ENCODE measurements around the gene ARF1. TPM values are rescaled to one million over a fixed set of nuclear protein-coding genes. Genes with fewer than 3 reads are reported as not detected.

Gene ARF1
- total RNA-seq, 6 donors from 2014 or later, result 157 to 487 (median 374) TPM

DNA sequence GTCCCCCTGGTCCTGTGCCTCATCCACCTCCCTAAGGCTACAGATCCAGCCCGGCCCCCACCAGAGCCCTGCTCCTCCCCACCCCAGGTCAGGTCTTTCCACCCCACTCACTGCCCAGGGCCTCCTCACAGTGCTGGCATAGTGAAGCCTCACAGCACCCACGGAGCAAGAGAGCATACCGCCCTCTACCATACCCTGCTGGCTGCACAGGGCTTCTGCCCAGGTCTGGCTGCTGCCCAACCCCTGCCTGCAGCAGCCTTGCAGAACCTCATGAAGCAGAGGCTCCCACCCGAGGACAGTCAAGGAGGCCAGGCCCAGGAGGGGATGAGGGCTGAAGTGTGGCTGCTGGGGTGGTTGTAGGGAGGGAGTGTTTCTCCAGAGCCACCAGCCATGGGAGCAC, 19.7 kb upstream of the ARF1 start:
- no peak overlapping the region for H3K27ac ChIP-seq
- no peaks in the 10 kb centered on the region for H3K36me3 ChIP-seq
- no peak for DNase-seq
- H3K9me3 ChIP-seq, result no peaks in the 10 kb centered on the region
- H3K27me3 ChIP-seq, result peaks cover 4 to 43% (median 24%) of the 10 kb centered on the region in 4 donors
- H3K4me3 ChIP-seq, result no peak overlapping the region
- H3K4me1 ChIP-seq, result peaks cover 7 to 23% (median 20%) of the 10 kb centered on the region in 4 donors
- TF ChIP-seq POLR2AphosphoS5 (IDR thresholded peaks at IDR 0.05), result no peak
- TF ChIP-seq EP300 (IDR thresholded peaks at IDR 0.05), result no peak
- TF ChIP-seq, protein P1, sequence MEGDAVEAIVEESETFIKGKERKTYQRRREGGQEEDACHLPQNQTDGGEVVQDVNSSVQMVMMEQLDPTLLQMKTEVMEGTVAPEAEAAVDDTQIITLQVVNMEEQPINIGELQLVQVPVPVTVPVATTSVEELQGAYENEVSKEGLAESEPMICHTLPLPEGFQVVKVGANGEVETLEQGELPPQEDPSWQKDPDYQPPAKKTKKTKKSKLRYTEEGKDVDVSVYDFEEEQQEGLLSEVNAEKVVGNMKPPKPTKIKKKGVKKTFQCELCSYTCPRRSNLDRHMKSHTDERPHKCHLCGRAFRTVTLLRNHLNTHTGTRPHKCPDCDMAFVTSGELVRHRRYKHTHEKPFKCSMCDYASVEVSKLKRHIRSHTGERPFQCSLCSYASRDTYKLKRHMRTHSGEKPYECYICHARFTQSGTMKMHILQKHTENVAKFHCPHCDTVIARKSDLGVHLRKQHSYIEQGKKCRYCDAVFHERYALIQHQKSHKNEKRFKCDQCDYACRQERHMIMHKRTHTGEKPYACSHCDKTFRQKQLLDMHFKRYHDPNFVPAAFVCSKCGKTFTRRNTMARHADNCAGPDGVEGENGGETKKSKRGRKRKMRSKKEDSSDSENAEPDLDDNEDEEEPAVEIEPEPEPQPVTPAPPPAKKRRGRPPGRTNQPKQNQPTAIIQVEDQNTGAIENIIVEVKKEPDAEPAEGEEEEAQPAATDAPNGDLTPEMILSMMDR (IDR thresholded peaks at IDR 0.05), result no peak
- TF ChIP-seq POLR2A (IDR thresholded peaks at IDR 0.05), result no peak
- ATAC-seq (ENCODE audit: low FRiP score in 2 of 2), result no peak
- 62 to 70% methylated on average over 2 to 4 of the region's 4 CpGs for WGBS, 2 donors

DNA sequence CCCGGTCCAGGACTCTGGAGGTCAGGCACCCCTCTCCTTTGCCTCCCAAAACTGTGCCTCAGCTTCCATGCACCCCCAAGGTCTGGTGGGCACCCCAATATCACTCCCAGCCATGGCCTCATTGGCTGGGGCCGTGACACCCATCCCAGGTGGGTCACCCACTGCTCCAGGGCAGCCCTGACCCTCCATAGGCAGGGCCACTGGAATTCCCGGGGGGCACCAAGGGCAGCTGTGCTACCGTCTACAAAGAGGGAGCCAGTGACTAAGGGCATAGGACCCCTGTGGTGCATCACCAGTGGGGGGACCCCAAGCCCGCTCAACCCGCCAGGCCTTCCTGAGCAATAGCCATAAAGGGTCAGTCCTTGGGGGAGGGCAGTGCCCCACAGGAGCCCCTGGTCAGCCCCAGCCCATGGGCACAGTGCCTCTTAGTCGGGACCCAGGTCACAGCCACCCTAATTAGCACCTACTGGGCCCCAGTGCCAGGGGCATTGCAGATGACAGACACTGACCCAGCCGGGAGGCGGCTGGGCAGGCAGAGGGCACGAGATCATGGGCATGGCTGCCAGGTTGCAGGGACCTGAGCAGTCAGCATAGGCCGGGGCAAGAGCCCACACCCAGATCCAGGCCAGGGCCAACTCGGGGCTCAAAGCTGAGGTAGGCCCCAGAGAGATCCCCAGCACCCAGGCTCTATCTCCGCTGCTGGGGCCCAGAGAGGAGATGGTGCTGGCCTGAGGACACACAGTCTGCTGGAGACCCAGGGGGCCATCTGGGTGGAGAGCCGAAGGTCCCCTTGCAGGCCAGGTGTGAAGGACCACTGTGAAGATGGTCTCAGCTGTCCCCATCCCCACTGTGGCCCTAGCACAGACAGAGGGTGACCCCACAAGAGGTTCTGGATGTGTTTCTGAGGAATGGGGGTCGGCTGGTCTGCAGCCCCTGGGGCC, 19.0 kb upstream of the ARF1 start:
- Histone ChIP-seq H3K4me1 (peaks cover 7 to 23% (median 20%) of the 10 kb centered on the region in 4 donors), H3K27me3 (peaks cover 4 to 43% (median 24%) of the 10 kb centered on the region in 4 donors), H3K9me3 (no peaks in the 10 kb centered on the region), H3K36me3 (no peaks in the 10 kb centered on the region), H3K27ac (no peak overlapping the region), H3K4me3 (no peak overlapping the region)
- ATAC-seq (ENCODE audit: low FRiP score in 2 of 2) (no peak), DNase-seq (peak; percentile 17 to 62)
- TF ChIP-seq, protein P1 (IDR thresholded peaks at IDR 0.05), result no peak
- TF ChIP-seq POLR2AphosphoS5 (IDR thresholded peaks at IDR 0.05) (no peak), EP300 (IDR thresholded peaks at IDR 0.05) (no peak), POLR2A (IDR thresholded peaks at IDR 0.05) (no peak)
- WGBS, 2 donors, result 83 to 87% methylated on average over 3 to 9 of the region's 15 CpGs

DNA sequence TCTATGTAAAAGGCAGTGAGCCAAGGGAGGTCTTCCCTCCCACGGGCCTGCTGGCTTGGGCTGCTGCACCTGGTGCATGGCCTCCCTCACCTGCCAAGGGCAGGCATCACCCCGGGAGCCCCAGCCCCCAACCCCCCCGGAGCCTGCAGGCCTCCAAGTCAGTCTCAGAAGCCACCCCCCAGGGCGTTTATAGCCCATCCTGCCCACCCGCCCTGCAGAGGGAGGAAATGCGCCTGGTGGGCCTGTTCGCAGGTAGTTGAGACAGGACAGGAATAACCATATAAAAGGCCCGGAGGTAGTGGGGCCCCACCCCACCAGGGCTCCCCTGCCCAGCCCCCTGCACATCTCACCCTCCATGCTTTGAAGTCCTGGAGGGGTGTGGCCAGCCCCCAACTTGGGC, 18.2 kb upstream of the ARF1 start:
- H3K4me1 ChIP-seq, result peaks cover 7 to 19% (median 16%) of the 10 kb centered on the region in 4 donors
- no peak overlapping the region for H3K4me3 ChIP-seq
- DNase-seq (peak; percentile 10 to 56), ATAC-seq (ENCODE audit: low FRiP score in 2 of 2) (no peak)
- peaks cover 2 to 38% (median 22%) of the 10 kb centered on the region in 4 donors for H3K27me3 ChIP-seq
- H3K27ac ChIP-seq, result no peak overlapping the region
- no peaks in the 10 kb centered on the region for H3K36me3 ChIP-seq
- TF ChIP-seq, protein P1 (IDR thresholded peaks at IDR 0.05), result no peak
- TF ChIP-seq POLR2AphosphoS5 (IDR thresholded peaks at IDR 0.05) (no peak), POLR2A (IDR thresholded peaks at IDR 0.05) (no peak), EP300 (IDR thresholded peaks at IDR 0.05) (no peak)
- H3K9me3 ChIP-seq, result no peaks in the 10 kb centered on the region
- 61% methylated on average over 8 of the region's 8 CpGs; no CpG with 5 or more reads in 1 of the 2 donors for WGBS, 2 donors

DNA sequence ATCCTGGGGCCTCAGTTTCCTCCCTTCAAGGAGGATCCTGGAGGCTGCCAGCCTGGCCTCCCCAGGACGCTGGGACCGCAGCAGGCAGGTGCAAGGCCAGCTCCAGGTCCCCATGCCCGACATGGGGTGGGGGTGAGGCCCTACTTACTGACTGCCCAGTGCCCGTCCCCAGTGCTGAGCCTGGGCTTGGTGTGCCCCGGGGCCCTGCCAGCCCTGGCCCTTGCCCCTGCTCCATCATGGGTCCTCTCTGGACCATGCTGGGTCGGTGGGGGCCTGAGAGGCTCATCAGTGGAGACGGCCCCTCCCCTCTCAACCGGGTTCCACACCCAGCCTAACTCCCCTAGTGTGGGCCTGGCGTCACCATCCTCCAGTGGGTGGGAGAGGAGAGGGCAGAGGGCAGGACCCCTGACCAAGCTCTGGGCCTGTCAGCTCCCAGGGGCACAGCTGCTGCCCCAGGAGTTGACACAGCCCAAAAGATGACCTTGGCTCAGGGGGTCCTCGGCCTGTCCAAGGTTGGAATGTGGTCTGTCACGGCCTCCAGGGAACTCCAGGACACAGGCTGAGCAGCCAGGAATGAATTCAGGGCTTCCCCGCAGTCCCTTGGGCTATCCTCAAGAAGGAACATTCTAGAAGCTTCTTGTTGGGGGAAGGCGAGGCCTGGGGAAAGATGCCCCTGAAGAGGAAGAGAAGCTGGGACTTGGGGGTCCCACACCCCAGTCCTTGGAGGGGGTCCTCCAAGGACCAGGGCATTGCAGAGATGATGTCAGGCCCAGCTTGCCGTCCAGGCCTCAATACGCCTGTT, 17.6 kb upstream of the ARF1 start:
- H3K27ac ChIP-seq, result no peak overlapping the region
- DNase-seq, result peak in 1 of 2 donors; percentile 51
- ATAC-seq (ENCODE audit: low FRiP score in 2 of 2), result no peak
- H3K4me3 ChIP-seq, result no peak overlapping the region
- no peaks in the 10 kb centered on the region for H3K9me3 ChIP-seq
- H3K4me1 ChIP-seq, result peaks cover 6 to 13% (median 10%) of the 10 kb centered on the region in 4 donors
- H3K27me3 ChIP-seq, result peaks cover 2 to 31% (median 18%) of the 10 kb centered on the region in 4 donors
- TF ChIP-seq POLR2AphosphoS5 (IDR thresholded peaks at IDR 0.05) (no peak), EP300 (IDR thresholded peaks at IDR 0.05) (no peak), POLR2A (IDR thresholded peaks at IDR 0.05) (no peak)
- TF ChIP-seq, protein P1 (IDR thresholded peaks at IDR 0.05), result no peak
- 41 to 87% methylated on average over 3 to 13 of the region's 15 CpGs for WGBS, 2 donors
- H3K36me3 ChIP-seq, result no peaks in the 10 kb centered on the region
